ENCODE data around the gene SUMO4. TPM values are rescaled to one million over a fixed set of nuclear protein-coding genes. Genes with fewer than 3 reads are reported as not detected.

SUMO4 gene
- total and polyA plus RNA-seq, 10 of the 15 experiments (the other 5 are each of a cell fraction or from before 2014, with no cell fraction given) = 0.07 to 5.3 (median 1.0) TPM; not detected in 1

DNA sequence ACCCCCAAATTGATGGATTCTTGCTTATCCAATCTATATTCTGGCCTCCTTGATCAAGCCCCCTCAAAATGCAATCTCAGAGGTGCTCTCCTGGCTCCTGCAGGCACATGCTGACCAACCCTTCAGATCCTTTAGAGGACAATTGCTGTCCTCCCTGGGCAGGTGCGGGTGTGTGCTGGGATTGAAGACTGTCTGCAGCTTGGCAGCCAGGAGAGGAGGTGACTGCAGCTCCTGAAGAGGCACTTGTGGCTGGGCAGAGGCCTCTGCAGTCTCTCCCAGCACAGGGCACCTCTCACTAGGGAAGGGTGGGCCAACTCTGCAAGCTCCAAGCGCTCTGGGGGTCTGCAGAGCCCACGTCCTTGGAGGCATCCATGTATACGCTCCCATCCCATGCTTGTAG lies 28.5 kb downstream of the SUMO4 start (continued):
- no peak for TF ChIP-seq PRDM15 (CRISPR knock-in tag; IDR thresholded peaks at IDR 0.05)

DNA sequence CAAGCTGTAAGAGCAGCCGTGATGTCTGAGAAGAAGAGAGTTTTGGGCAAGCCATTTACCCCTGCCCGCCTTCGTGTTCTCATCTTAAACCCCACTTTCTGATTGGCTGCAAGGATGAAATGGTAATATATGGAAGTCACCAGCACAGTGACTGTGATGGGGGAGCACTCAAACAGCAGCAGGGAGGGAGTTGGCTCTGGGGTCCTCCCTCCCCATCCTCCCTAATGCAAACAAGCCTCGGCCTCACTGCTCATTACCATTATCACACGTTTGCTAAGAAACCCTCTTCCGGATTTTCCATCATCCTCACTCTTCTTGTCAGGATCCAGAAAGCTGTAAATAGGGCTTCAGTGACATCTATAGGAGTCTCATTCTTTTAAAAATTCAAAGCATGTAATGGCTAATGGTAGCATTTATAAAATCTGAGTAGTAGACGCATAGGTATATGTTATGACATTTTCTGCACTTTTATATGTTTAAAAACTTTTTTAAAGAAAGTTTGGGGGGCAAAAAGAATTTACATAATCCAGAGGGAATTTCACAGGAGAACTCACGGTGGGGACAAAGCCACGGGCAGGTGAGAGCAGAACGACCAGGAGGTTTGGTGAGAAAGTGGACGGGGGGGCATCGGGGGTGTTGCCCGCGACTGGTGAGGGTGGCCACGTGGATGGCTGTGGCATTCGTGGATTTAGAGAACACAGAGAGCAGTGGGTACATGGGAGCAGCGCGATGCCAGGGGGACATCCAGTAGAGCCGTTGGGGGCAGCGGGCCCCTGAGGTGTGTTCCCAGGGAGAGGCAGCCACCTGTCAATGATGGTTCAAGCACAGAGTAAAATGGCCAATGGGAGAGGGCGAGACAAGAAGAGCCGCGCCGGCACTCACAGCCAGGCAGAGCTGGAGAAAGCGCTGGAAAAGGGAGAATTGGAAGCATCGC lies 29.6 kb downstream of the SUMO4 start:
- Histone ChIP-seq H2AFZ (ENCODE audit: control insufficient read depth, low read depth, low read length) (no peak overlapping the region), H4K20me1 (ENCODE audit: control insufficient read depth, insufficient read depth) (no peaks in the 10 kb centered on the region), H3K27me3 (replicated peaks in 1 of 2; ENCODE audit: control insufficient read depth in 2 of 2, insufficient read depth in 2 of 2, low read length in 1 of 2) (no peaks in the 10 kb centered on the region; a peak in 1 of 4 replicates), H3K36me3 (ENCODE audit: control insufficient read depth in 2 of 2, insufficient read depth in 2 of 2, low read length in 1 of 2) (no peaks in the 10 kb centered on the region), H3K9ac (ENCODE audit: control insufficient read depth, insufficient read depth, low read length) (no peak overlapping the region), H3K4me1 (ENCODE audit: control insufficient read depth, insufficient read depth, low read length) (no peaks in the 10 kb centered on the region), H3K27ac (ENCODE audit: control insufficient read depth, insufficient read depth) (no peak overlapping the region), H3K9me3 (replicated peaks; ENCODE audit: control insufficient read depth, insufficient read depth, low read length) (no peaks in the 10 kb centered on the region), H3K79me2 (ENCODE audit: control insufficient read depth, insufficient read depth, low read length) (no peaks in the 10 kb centered on the region), H3K4me3 (no peak overlapping the region), H3K4me2 (ENCODE audit: control insufficient read depth, insufficient read depth) (no peak overlapping the region)
- RAD21 ChIA-PET (ENCODE audit: unreplicated experiment) = interaction anchor here (0.7 to 5.9 kb wide), 13 partner anchors 87 to 852 kb away, joined by 3 to 122 read pairs (median 4); no protein-coding TSS in a partner anchor
- no TSS peak for BruUV-seq (replicated peaks)
- SMC1A ChIA-PET (ENCODE audit: uncharacterized antibody, unreplicated experiment) = interaction anchor here (0.5 to 8.1 kb wide), 17 partner anchors 9 to 405 kb away, joined by 3 to 135 read pairs (median 4); no protein-coding TSS in a partner anchor
- no peak for FAIRE-seq
- POLR2A ChIA-PET = interaction anchor here (0.5 kb wide), 1 partner anchor 118 kb away, joined by 3 read pairs; no protein-coding TSS in a partner anchor
- CTCF ChIA-PET = interaction anchor here (0.7 to 8.0 kb wide), 9 partner anchors 10 to 401 kb away, joined by 3 to 169 read pairs (median 7); no protein-coding TSS in a partner anchor
- no peak for DNase-seq (ENCODE audit: low read depth, low spot score)
- ATAC-seq = no peak
- in situ Hi-C loops (cut with MboI) = loop anchor here (5.0 to 25.0 kb wide), 4 partner anchors 347 to 857 kb away; no protein-coding TSS in a partner anchor
- 80% methylated on average over 26 of the region's 26 CpGs for WGBS (ENCODE audit: insufficient coverage, insufficient replicate concordance, low lambda C conversion rate, missing lambda C conversion rate)
- intact Hi-C loops (cut with micrococcal nuclease; ENCODE audit: unreplicated experiment) = loop anchor here (5.0 to 10.0 kb wide), 3 partner anchors 107 to 852 kb away; no protein-coding TSS in a partner anchor
- TF ChIP-seq CTCF (IDR thresholded peaks at IDR 0.05 in 2 of 3, conservative IDR thresholded peaks at IDR 0.05 in 1 of 3; ENCODE audit: control insufficient read depth in 2 of 3, extremely low read depth in 1 of 3, insufficient read depth in 1 of 3, low read depth in 3 of 3, low read length in 3 of 3) (0 out of 6 replicates have a peak, but pooled peaks of 1 of the 3 experiments have one; percentile 7), IRF4 (IDR thresholded peaks at IDR 0.05; ENCODE audit: low read depth, low read length) (no peak), TARDBP (IDR thresholded peaks at IDR 0.05; ENCODE audit: borderline replicate concordance) (no peak), RBBP5 (conservative IDR thresholded peaks at IDR 0.05) (no peak), PAX8 (IDR thresholded peaks at IDR 0.05) (no peak)
- TF ChIP-seq, protein P1, sequence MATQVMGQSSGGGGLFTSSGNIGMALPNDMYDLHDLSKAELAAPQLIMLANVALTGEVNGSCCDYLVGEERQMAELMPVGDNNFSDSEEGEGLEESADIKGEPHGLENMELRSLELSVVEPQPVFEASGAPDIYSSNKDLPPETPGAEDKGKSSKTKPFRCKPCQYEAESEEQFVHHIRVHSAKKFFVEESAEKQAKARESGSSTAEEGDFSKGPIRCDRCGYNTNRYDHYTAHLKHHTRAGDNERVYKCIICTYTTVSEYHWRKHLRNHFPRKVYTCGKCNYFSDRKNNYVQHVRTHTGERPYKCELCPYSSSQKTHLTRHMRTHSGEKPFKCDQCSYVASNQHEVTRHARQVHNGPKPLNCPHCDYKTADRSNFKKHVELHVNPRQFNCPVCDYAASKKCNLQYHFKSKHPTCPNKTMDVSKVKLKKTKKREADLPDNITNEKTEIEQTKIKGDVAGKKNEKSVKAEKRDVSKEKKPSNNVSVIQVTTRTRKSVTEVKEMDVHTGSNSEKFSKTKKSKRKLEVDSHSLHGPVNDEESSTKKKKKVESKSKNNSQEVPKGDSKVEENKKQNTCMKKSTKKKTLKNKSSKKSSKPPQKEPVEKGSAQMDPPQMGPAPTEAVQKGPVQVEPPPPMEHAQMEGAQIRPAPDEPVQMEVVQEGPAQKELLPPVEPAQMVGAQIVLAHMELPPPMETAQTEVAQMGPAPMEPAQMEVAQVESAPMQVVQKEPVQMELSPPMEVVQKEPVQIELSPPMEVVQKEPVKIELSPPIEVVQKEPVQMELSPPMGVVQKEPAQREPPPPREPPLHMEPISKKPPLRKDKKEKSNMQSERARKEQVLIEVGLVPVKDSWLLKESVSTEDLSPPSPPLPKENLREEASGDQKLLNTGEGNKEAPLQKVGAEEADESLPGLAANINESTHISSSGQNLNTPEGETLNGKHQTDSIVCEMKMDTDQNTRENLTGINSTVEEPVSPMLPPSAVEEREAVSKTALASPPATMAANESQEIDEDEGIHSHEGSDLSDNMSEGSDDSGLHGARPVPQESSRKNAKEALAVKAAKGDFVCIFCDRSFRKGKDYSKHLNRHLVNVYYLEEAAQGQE (IDR thresholded peaks at IDR 0.05; ENCODE audit: low read depth, low read length) = no peak
